ENCODE data around the gene NRCAM.
"Not testable (repeated sequence)": the region's sequence is repeated elsewhere in the genome, so short reads cannot be mapped to it uniquely, and the experiment has no call there.

The NRCAM gene

DNA sequence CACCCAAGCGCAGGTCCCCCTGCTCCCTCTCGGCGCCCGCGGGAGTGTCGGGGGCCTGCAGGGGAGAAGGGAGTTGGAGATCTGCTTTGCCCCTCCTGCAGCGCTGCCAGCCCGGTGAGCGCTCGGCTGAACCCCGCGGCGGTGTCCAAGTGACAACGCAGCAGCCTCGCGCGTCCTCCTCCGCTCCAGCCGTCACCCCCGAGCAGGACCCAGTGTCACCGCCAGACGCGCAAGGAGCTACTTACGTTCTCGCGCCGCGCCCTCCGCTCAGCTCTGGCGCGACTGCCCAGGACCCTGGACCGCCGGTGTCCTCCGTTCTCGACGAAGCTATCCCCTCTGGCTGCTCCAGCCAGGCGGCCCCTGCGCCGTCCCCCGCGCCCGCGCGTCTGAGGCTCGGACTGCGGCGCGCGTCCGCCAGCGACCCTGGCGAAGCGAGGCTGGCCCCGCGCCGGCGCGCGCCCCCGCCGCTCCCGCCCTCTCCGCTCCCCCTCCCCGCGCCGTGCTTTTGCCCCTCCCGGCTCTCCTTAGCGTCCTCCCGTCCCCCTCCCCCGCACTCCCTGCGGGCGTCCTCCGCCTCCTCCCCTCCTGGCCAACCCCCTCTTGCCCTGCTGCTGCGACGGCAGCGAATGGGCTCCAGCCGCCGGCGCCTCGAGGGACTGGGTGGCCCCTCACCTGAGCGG, at the start of gene NRCAM:
Gene NRCAM, minus strand, starts transcription at position 439 of the 680 bp plus-strand sequence. CDS start 216,372 bp downstream, outside the sequence.
- in situ Hi-C loops (cut with HindIII; ENCODE audit: low sequenced_read_pairs) = no loop called here

DNA sequence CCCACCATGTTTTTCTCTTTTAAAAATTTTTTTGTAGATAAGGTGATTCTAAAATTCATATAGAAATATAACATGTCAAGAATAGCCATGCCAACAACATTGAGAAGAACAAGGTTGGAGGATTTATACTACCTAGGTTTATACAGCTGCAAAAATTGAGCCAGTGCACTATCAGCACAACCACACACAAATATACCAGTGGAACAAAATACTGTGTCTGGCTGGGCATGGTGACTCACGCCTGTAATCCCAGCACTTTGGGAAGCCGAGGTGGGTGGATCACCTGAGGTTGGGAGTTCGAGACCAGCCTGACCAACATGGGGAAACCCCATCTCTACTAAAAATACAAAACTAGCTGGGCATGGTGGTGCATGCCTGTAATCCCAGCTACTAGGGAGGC, 48.3 kb upstream of the NRCAM start:
- in situ Hi-C loops (cut with HindIII; ENCODE audit: low sequenced_read_pairs) = not testable (repeated sequence)

DNA sequence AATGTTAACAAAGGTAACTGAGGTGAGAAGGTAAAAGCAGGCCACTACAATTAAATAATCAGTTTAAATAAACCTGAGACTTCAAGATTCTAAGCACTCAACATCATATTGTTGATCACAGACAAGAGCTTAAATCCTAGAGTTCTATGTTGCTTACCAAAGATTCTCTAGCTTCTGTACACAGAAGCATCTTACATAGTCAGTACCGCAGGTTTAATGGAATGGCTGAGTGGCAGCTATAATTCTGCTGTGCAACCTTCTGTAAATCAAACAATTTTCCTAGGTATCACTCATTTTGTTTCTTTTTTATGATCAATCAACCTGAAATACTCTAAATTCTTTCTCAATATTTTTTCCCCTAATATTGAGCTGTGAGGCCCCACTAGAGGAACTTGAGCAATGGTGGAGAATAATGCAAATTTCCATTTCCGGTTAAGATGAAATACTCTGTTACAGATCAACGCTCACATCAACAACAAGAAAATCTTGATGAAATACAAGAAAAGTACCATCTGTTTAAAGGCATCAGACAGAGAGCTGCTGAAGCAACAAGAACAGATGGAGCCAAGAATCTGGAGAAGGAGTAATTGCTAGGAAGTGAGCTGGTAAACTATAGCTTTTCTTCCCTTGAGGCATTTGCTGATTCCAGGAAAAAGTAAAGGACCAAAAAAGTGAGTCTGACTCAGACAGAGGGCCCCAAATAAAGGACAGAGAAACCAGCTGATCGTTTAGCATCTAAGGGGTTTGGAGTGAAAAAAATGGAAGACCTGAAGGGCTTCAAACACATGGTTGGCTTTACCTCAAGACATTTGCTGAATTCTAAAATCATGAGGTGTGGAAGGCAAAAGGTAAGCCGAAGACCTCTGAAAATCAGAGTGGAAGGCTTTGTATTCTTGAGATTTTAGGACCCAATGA, 47.1 kb upstream of the NRCAM start:
- in situ Hi-C loops (cut with HindIII; ENCODE audit: low sequenced_read_pairs) = no loop called here

DNA sequence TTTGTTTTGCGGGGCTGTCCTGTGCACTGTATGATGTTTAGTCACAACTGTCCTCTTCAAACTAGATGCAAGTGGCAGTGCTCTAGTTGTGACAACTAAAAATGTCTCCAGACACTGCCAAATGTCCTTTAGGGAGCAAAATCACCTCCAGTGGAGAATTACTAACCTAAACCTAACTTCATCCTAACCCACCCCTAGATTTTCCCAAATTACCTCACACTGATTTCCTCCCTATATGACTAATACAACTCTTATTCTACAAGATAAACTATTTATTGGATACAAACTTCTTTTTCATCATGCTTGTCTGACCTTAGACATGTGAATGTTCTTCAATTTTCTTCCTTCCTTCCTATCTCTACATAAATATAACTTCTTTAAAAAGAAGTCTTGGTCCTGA, 43.3 kb upstream of the NRCAM start:
- in situ Hi-C loops (cut with HindIII; ENCODE audit: low sequenced_read_pairs) = no loop called here

DNA sequence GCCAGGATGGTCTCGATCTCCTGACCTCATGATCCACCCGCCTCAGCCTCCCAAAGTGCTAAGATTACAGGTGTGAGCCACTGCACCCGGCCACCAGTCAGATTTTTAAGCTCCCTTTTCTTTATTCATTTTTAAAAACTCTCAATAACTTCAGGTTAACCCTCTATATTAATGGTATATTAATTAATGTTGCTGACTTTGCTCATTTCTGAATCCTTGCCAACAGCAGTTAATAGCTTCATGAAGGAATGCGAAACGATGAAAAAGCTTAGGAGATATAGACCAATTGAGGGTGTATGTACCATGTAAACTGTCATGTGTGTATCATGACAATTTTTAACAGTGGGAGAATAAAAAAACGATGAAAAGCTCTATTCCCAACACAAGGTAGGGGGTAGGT, 42.2 kb upstream of the NRCAM start:
- in situ Hi-C loops (cut with HindIII; ENCODE audit: low sequenced_read_pairs) = no loop called here

DNA sequence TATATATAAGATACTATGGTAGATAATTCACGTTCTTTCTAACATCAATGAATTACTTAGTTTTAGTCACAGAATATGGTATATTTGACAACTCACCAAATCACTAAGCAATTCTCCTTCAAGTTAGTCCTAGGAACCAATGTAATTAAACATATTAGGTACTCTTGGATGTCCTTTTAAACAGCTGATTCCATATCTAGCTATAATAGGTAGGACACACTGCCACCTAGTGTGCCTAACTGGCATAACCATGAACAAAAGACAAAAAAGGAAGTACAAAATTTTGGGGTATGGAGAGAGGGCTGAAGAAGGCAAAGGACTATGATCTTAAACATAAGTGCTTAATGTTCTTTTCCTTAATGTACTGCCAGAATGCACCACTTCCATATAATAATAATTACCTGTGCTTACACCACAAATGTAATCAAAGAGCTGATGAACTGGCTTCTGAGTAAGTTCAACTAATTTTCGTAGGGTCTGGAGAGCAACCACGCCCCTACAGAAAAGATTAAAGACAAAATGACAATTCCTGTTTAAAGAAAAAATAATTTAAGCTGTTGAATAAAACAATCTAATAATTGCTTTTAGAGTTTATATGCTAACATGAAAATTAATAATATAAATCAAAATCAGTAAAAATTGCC, 41.0 kb upstream of the NRCAM start:
- in situ Hi-C loops (cut with HindIII; ENCODE audit: low sequenced_read_pairs) = no loop called here

DNA sequence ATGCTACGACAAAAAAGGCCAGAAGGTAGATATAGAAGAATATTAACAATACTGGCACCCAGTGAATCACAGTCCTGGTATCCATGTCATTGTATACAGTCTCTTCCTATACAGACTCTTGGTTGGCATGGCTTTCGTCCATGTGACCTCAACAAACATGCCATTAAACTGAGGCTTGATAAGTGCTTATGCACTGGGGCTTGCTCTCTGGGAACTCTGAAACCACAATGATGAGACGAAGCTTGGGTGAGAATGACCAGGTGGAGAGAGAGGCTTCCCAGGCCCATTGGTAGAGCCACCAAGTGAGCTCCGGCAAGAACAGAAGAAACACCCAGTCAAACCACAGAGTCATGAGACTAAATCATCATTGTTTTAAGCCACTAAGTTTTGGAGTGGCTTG, 36.5 kb upstream of the NRCAM start:
- in situ Hi-C loops (cut with HindIII; ENCODE audit: low sequenced_read_pairs) = no loop called here

DNA sequence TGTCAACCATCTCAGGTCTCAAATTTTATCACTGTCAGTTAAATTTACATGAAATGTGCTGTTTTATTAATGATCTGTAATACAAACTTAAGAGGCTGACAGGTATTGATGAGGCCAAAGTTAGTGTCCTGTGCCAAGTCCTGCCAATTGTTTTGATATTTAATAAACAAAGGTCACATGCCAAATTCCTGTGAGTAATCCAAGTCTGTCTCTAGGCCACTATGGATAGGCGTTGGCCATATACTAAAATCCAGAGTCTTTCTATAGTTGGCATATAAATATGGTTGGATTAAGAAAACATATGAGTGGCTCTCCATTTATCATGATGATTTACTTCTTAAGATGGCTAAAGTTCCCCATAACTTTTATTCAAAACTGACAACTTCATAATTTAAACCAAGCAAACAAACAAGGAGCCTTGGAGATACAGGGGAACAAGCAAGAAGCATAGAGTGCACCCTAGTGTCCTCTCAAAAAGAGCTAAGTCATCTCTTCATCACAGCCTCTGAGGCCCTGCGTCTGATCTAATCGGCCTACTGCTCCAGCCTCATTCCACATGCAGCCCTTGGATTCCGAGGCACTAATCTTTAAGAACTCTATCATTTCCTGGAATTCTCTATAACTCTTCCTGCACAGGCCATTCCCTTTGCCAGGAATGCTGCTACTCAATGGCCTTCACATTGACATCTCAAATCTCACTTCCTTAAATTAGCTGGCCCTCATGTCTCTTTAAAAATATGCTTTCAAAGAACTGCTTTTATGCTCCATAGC, 32.7 kb upstream of the NRCAM start:
- in situ Hi-C loops (cut with HindIII; ENCODE audit: low sequenced_read_pairs) = no loop called here

DNA sequence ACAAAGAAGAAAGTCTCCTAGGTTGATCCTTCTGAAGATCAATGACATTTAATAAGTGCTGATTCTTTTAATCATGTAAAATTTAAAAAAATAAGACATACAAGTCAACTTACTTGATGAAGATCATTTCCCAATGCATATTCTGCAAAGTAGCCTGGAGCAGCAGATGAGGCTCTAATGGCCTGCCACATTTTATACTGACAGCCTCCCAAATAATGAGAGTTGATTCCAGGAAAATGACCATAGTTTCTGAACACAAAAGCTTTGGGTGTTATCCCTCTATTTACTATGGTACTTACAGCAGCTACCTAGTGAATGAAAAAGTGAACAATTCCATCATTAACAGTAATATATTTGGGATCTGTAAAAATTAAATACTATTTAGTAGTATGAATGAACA, 31.4 kb upstream of the NRCAM start:
- in situ Hi-C loops (cut with HindIII; ENCODE audit: low sequenced_read_pairs) = no loop called here

DNA sequence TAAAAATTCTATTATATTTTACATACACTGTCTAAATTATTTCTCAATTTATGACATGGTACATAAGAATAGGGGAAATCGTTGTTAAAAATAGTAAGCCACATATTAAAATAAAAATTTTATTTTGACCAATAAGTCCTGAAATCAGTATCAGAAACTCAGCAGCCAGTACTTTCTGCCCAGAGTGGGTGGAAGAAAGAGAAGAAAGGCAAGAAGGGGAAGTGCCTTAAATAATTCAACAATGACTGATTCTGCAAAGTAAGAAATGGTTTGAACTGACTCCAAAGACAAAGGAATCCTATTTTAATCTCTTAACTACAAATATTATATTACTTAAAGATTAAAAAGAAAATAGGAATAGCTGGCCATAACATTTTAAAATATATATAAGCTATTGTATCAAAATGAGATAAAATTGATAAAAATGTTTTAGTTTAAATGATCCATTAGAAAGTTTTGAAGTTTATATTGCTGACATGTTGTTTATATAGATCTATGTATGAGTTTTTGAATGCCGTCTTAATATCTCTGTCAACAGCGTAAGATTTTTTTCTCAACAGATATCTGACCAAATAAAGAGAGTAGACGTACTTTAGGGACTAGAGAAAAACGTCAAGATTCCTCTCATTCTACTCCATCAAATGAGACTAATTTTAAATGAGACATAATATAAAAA, 30.2 kb upstream of the NRCAM start:
- in situ Hi-C loops (cut with HindIII; ENCODE audit: low sequenced_read_pairs) = no loop called here

DNA sequence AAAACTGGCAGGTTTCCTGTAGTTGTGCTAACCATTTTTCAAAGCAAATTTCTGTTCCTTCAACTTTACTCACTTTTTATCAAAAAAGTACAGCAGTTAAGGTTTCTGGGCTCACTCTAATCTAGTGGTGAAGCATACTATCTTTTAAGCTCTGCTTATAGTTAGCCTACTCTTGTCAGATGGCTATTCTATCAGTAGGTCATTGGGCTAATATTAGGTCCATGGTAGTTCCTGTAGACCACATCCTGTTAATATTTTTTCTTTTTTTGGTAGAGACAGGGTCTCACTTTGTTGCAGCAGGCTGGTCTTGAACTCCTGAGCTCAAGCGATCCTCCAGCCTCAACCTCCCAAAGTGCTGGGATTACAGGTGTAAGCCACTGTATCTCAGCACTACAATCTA, 27.9 kb upstream of the NRCAM start:
- in situ Hi-C loops (cut with HindIII; ENCODE audit: low sequenced_read_pairs) = no loop called here

DNA sequence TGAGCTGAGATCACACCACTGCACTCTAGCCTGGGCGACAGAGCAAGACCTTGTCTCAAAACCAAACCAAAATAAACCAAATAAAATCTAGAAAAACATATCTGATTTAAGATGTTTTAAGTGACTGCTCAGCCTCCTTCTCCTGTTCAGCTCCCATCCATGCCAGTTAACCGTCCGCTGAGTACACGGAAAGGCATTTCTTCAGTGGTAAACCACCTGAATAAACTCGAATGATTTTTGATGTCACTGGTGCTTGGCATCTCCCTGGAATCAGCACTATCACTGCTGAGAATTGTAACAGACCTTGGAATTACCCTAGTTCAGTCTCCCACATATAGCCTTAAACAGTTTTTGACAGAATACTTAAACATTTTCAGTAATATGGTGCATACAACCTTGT, 24.1 kb upstream of the NRCAM start:
- in situ Hi-C loops (cut with HindIII; ENCODE audit: low sequenced_read_pairs) = no loop called here

DNA sequence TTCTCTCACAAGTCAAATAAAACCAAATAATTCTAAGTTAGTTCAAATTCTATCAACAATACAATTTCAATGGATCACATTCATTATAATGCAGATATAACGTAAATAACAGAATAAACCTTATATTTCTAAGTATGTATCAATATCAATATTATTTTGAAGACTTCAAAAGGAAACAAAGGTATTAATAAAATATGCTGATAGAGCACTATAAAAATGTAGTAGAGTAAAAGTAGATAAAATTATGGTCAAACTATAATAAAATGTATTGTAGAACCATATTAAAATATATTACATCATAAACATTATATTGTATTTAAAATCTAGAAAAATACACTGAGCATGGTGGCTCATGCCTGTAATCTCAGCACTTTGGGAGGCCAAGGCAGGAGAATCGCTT, 23.5 kb upstream of the NRCAM start:
- in situ Hi-C loops (cut with HindIII; ENCODE audit: low sequenced_read_pairs) = no loop called here

DNA sequence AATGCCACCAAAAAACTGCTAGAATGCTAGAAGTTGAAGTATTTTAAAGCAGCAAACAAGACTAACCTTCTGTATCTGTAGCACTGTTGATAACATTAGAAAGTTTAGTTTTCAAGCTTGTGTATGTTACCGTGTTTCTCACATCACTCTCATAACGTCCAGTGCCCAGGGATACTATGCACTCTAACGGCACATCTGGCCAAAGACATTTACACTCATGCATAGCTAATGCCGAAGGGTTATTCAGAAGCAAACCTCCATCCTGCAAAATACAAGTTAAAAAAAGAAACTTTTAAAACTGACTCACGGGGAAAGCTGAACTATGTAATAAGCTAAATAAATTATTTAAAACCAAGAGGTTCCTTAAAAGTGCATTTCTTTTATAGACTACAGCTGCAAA, 22.9 kb upstream of the NRCAM start:
- in situ Hi-C loops (cut with HindIII; ENCODE audit: low sequenced_read_pairs) = no loop called here

DNA sequence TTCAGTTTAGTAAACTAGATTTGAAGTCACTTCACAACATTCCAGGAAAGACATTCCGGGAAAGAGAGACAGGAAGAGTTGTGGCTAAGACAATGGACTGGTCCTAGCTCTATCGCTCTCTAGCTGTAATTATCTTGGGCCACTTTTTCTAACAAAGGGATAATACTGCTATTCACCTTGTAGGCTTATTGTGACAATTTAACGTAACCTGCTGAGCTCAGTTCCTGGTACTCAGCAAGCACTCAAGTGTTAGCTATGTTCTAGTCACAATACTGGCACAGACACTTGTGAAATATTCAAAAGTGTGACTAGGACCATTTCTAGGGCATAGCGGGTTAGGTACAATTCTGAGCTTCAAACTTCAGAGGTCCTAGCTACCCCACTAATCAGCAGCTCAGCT, 12.0 kb upstream of the NRCAM start:
- in situ Hi-C loops (cut with HindIII; ENCODE audit: low sequenced_read_pairs) = no loop called here

DNA sequence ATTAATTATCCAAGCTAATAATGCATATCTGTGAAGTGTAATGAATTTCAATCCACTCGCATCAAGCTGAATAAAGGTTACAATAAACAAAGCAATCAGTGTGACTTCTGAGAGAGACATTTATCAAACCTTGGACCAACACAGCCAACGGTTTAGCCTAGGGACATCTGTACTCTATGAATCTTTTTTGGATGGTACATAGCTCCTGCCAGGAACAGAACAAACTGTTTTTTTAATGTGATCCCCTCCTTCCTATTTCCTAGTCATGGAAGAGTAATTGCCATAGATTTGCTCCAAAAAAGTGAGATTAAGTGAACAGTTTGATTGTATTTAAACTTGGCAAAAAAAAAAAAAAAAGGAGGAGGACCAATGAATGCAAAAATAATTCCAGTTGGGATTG, 11.2 kb upstream of the NRCAM start:
- in situ Hi-C loops (cut with HindIII; ENCODE audit: low sequenced_read_pairs) = no loop called here

DNA sequence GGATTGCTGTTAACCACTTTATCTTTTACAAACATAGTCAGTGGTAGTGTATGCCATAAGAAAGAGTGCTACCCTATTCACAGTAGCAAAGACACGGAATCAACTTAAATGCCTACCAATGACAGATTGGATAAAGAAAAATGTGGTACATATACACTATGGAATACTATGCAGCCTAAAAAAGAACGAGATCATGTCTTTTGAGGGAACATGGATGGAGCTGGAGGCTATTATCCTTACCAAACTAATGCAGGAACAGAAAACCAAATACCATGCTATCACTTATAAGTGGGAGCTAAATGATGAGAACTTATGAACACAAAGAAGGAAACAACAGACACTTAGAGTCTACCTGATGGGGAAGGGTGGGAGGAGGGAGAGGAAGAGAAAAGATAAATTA, 10.1 kb upstream of the NRCAM start:
- in situ Hi-C loops (cut with HindIII; ENCODE audit: low sequenced_read_pairs) = not testable (repeated sequence)

DNA sequence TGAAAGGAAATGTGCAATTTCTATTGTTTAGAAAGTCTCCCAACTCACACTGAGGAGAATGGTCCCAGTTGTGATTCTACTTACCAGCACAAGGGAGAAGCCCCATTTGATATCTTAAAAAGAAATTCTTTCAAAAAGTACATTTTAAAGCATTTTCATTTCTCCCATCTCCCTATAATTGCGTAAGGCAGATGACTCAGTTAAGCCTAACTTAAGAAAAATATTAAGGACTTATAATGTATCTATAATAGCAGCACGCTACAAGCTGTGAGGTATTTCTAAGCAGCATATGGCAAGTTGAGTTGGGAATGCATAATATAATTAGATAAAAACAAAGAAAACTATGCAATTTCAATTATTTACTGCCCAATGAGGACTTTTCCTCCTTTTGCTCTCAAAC, 8.5 kb upstream of the NRCAM start:
- in situ Hi-C loops (cut with HindIII; ENCODE audit: low sequenced_read_pairs) = no loop called here

DNA sequence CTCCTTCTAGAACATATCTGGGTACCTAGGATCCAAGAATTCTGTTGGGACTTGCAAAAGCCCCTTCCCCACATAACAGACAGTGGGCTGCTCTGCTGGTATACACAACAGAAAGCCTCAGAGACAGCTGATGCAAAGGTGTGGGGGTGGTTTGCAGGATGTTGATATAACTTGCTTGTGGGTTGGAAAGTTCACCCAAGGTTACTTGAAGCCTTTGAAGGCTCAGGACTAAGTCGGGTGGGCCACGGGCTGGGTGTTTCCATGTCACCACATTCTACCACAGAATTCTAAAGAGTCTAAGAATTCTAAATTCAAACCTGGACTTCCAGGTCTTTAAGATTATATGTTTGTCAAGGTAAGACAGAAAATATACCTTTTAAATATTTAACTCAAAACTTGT, 7.4 kb upstream of the NRCAM start:
- in situ Hi-C loops (cut with HindIII; ENCODE audit: low sequenced_read_pairs) = no loop called here

DNA sequence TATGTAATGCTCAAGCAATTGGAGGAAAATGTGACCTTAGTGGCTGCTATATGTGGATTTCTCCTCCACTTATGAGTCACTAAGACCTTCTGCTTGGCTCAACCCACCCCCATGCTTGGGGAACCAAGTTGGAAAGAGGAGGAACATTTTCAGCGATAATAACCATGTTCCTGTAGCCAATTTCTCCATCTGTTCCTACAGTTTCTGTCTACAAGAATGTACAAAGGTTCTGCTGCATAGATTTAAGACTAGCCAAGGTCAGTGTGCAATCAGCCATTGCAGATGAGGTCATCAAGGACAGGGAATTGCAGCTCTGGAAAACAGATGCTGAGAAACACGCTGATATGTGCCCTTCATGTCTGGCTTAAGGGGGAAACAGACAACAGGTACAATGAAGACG, 5.6 kb upstream of the NRCAM start:
- in situ Hi-C loops (cut with HindIII; ENCODE audit: low sequenced_read_pairs) = no loop called here

DNA sequence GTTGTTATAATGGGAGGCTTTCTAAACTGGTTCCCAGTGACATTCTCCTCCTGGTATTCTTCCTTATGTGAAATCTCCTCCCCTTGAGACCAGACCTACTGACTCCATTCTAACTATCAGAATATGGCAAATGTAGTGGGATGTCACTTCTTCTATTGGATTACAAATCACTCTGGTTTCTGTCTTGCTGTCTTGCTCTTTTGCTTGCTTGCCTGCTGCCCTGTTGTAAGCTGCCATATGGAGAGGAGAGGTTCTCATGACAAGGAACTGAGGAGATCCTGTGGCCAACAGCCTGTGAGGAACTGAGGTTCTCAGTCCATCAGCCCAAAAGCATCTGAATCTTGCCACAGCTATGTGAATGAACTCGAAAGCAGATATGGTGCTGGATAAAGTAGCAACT, 4.7 kb upstream of the NRCAM start:
- in situ Hi-C loops (cut with HindIII; ENCODE audit: low sequenced_read_pairs) = no loop called here
